ENCODE measurements around the gene PRB2. TPM values are rescaled to one million over a fixed set of nuclear protein-coding genes. Genes with fewer than 3 reads are reported as not detected.

Gene PRB2
- total and polyA plus RNA-seq, 3 experiments from 2014 or later: not detected

Other genes with a start within 250 kb of the PRB2 start
- 10 to 100 TPM; 12.0 to 12.8 TPM for gene SMIM10L1, start 224.4 kb downstream of the PRB2 start, total RNA-seq
- gene SMIM10L1, start 224.4 kb downstream of the PRB2 start, polyA plus RNA-seq: 8.4 TPM
- gene TAS2R42, start 208.6 kb downstream of the PRB2 start, total RNA-seq: not detected
- not detected for gene TAS2R42, start 208.6 kb downstream of the PRB2 start, polyA plus RNA-seq
- gene PRB3, start 125.9 kb downstream of the PRB2 start, total RNA-seq: not detected
- not detected for gene PRB3, start 125.9 kb downstream of the PRB2 start, polyA plus RNA-seq
- gene PRB4, start 85.1 kb downstream of the PRB2 start, total RNA-seq: not detected
- not detected for gene PRB4, start 85.1 kb downstream of the PRB2 start, polyA plus RNA-seq